Lung (tissue), 12 donors: ENCODE measurements around the gene COL12A1. TPM values are rescaled to one million over a fixed set of nuclear protein-coding genes. Genes with fewer than 3 reads are reported as not detected.

Source experiments
- ATAC-seq: fragments of 200-7000 bp; cut with Tn5 transposase; one replicate; pipeline ENCODE4 v1.9.1; 2020; ENCODE audit warnings: moderate number of reproducible peaks; ENCODE audit not compliant: insufficient read depth, low FRiP score
- DNase-seq, 3 donors: peaks; one replicate each; pipeline ENCODE4 v3.0.0-alpha.2; 2013 to 2017
- H3K27ac ChIP-seq, 2 donors: one replicate each; pipeline ENCODE4 v1.5.1; 2013; ENCODE audit warnings: mild to moderate bottlenecking in 2 of 2, moderate library complexity in 2 of 2, control low read depth in 1 of 2, inconsistent platforms in 1 of 2, low read depth in 1 of 2, low read length in 1 of 2
- H3K27me3 ChIP-seq, 3 donors: one replicate each; pipeline ENCODE4 v1.5.1; 2013; ENCODE audit warnings: low read length in 2 of 3; ENCODE audit not compliant: control insufficient read depth in 3 of 3, insufficient read depth in 3 of 3
- H3K36me3 ChIP-seq, 4 donors: one replicate each; pipeline ENCODE4 v1.5.1; 2013; ENCODE audit warnings: low read length in 4 of 4, mild to moderate bottlenecking in 1 of 4, moderate library complexity in 1 of 4; ENCODE audit not compliant: control insufficient read depth in 4 of 4, insufficient read depth in 4 of 4
- H3K4me1 ChIP-seq, 5 donors: one replicate each; pipeline ENCODE4 v1.5.1; 2013; ENCODE audit warnings: low read length in 5 of 5, mild to moderate bottlenecking in 2 of 5, moderate library complexity in 1 of 5; ENCODE audit not compliant: control insufficient read depth in 5 of 5, insufficient read depth in 5 of 5
- H3K4me3 ChIP-seq: one replicate; pipeline ENCODE4 v1.5.1; 2013; ENCODE audit warnings: mild to moderate bottlenecking, control low read depth, moderate library complexity
- H3K9ac ChIP-seq, 2 donors: one replicate each; pipeline ENCODE4 v1.5.1; 2013; ENCODE audit warnings: low read length in 2 of 2, control low read depth in 1 of 2; ENCODE audit not compliant: insufficient read depth in 1 of 2
- H3K9me3 ChIP-seq, 4 donors: one replicate each; pipeline ENCODE4 v1.5.1; 2013; ENCODE audit warnings: low read length in 3 of 4, mild to moderate bottlenecking in 1 of 4, moderate library complexity in 1 of 4; ENCODE audit not compliant: control insufficient read depth in 4 of 4, insufficient read depth in 3 of 4
- WGBS, 2 donors: extraction: QIAGEN DNeasy Blood & Tissue Kit; methylation state at CpG; one replicate each; pipeline ENCODE4 v1.1.7; 2013; 5-methylcytosine and 5-hydroxymethylcytosine counted together
- polyA plus RNA-seq, 2 donors: library from polyadenylated mRNA; stranded (reverse); fragments of 200-250 nt; gene quantifications; one replicate each; pipeline ENCODE4 v1.2.1, GENCODE V29; 2013
- total RNA-seq, 2 donors: library from RNA; depleted of rRNA in 1 of 2; stranded (reverse); fragments of >200 nt in 1 of 2; gene quantifications; one replicate each; pipeline ENCODE4 v1.2.1, GENCODE V29; 2014 to 2021
- TF ChIP-seq, protein P1 (sequence below): IDR thresholded peaks from 2 replicates; pipeline ENCODE4 v1.5.1; 2012; ENCODE audit warnings: mild to moderate bottlenecking; ENCODE audit errors: control extremely low read depth, extremely low read depth
- donor health status: control.
- donor health status: control.
- donor health status: Bipolar disorder and iron deficiency.
- donor health status: healthy.
- donor health status: DM: yes; HTN: yes; CAD: no.

COL12A1 gene
- total and polyA plus RNA-seq, 4 donors, result 10.6 to 75.7 (median 29.7) TPM

- no peaks in the 10 kb centered on the region for H3K27me3 ChIP-seq
- TF ChIP-seq, protein P1, sequence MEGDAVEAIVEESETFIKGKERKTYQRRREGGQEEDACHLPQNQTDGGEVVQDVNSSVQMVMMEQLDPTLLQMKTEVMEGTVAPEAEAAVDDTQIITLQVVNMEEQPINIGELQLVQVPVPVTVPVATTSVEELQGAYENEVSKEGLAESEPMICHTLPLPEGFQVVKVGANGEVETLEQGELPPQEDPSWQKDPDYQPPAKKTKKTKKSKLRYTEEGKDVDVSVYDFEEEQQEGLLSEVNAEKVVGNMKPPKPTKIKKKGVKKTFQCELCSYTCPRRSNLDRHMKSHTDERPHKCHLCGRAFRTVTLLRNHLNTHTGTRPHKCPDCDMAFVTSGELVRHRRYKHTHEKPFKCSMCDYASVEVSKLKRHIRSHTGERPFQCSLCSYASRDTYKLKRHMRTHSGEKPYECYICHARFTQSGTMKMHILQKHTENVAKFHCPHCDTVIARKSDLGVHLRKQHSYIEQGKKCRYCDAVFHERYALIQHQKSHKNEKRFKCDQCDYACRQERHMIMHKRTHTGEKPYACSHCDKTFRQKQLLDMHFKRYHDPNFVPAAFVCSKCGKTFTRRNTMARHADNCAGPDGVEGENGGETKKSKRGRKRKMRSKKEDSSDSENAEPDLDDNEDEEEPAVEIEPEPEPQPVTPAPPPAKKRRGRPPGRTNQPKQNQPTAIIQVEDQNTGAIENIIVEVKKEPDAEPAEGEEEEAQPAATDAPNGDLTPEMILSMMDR, result no peak
- H3K9me3 ChIP-seq, result no peaks in the 10 kb centered on the region
- DNase-seq (no peak), ATAC-seq (no peak)
- no peak overlapping the region for H3K9ac ChIP-seq
- H3K4me3 ChIP-seq, result no peak overlapping the region
- no peak overlapping the region for H3K27ac ChIP-seq
- H3K4me1 ChIP-seq, result peaks cover 0 to 2% (median 0%) of the 10 kb centered on the region in 5 donors
- no peaks in the 10 kb centered on the region for H3K36me3 ChIP-seq
- 87 to 88% methylated on average over 2 of the region's 2 CpGs for WGBS, 2 donors
Observed at GRCh38 chr6:75079589-75079988, 126.3 kb downstream of the COL12A1 start.

- WGBS, 2 donors, result 68 to 80% methylated on average over 2 of the region's 2 CpGs
- TF ChIP-seq, protein P1, result no peak
- DNase-seq (no peak), ATAC-seq (no peak)
- Histone ChIP-seq H3K27ac (no peak overlapping the region), H3K4me3 (no peak overlapping the region), H3K36me3 (no peaks in the 10 kb centered on the region), H3K9ac (no peak overlapping the region), H3K9me3 (no peaks in the 10 kb centered on the region), H3K4me1 (no peaks in the 10 kb centered on the region), H3K27me3 (no peaks in the 10 kb centered on the region)
Observed at GRCh38 chr6:75077701-75078100, 128.2 kb downstream of the COL12A1 start.

DNA sequence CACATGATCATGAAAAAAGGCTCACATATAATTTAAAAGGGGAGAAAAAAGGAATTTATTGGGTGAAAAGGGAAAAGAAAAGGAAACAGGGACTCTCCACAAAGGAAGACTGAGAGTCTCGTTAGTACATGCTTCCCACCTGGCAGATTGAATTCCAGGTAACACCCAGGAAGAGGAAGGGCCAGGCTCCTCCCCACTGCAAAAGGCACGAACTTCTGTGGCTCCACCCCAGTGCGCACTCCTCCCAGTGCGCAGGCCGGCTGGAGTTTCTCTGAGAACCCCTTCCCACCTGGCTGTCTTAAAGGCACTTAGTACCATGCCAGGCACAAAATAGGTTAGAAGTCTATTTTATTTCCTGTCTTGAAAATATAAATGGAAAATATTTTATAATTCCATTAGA lies 129.8 kb downstream of the COL12A1 start:
- Histone ChIP-seq H3K4me1 (no peaks in the 10 kb centered on the region), H3K27ac (no peak overlapping the region), H3K9me3 (no peaks in the 10 kb centered on the region), H3K9ac (no peak overlapping the region), H3K36me3 (no peaks in the 10 kb centered on the region), H3K27me3 (no peaks in the 10 kb centered on the region), H3K4me3 (no peak overlapping the region)
- WGBS, 2 donors, result 84 to 94% methylated on average over 5 of the region's 5 CpGs
- TF ChIP-seq, protein P1, result no peak
- DNase-seq, result no peak
- no peak for ATAC-seq

DNA sequence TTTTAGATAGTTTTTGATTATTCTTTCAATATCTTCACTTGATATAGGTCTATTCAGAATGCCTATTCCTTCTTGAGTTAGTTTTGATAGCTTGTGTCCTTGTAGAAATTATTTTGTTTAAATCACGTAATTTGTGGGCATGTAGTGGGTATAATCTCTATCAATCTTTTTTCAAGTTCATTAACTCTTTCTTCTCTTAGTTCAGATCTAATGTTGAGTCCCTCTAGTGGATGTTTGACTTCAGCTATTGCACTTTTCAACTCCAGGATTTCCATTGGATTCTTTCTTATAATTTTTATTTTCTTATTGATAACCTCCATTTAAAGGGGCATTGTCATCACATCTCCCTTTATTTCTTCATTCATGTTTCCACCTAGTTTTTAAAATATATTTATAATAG lies 135.6 kb downstream of the COL12A1 start:
- TF ChIP-seq, protein P1, result no peak
- 85 to 90% methylated on average over 1 of the region's 1 CpG for WGBS, 2 donors
- H3K4me1 ChIP-seq, result no peaks in the 10 kb centered on the region
- ATAC-seq (no peak), DNase-seq (no peak)
- no peaks in the 10 kb centered on the region for H3K27me3 ChIP-seq
- H3K4me3 ChIP-seq, result no peak overlapping the region
- no peaks in the 10 kb centered on the region for H3K36me3 ChIP-seq
- H3K9ac ChIP-seq, result no peak overlapping the region
- no peak overlapping the region for H3K27ac ChIP-seq
- H3K9me3 ChIP-seq, result peaks cover 0 to 2% (median 0%) of the 10 kb centered on the region in 4 donors
